GM18873 (cell line): ENCODE data around the gene DACH1.
"Not testable (repeated sequence)": the region's sequence is repeated elsewhere in the genome, so short reads cannot be mapped to it uniquely, and the experiment has no call there.

ENCODE experiments used
- ATAC-seq: cut with Tn5 transposase; IDR thresholded peaks from one replicate; pipeline ENCODE4 v1.9.1; 2021; ENCODE audit warnings: mild to moderate bottlenecking, moderate library complexity, moderate number of reproducible peaks; ENCODE audit not compliant: unreplicated experiment, low FRiP score

DACH1 gene

DNA sequence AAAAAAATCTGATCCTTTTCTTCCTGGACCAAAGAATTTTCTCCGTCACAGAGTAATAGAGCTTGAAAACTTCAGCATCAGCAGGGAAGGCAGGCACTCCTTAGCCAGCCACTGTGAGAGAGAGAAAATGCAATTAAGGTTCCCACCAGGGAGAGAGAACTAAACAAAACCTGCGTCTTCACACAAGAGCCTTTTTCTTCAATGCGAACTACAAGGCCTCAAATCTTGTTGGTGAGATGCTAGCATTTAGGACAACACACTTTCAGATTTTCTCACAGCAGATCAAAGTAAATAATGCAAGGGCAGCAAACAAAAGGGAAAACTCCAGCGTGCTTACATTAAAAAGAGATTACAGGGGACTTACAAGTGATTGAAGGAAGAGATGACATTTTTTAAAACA lies 80.1 kb downstream of the DACH1 start:
- ATAC-seq, result no peak

DNA sequence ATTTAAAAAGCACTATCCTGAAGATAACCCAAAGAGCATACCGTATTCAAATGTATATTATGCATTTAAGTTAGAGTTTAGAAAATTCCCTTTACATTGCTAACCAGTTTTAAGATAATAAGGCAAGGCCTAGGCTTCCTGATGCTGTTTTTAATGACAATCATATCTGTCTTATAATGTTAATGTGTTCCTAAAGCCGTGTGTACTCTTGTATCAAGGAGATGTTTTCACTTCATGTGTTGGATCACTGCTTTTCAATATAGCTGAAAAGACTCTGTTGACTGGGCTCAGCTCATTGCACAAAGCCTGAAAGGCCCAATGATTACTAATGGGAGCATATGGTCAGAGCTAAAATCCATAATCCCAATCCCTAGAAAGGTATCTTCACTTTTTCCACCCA lies 81.6 kb downstream of the DACH1 start:
- no peak for ATAC-seq

DNA sequence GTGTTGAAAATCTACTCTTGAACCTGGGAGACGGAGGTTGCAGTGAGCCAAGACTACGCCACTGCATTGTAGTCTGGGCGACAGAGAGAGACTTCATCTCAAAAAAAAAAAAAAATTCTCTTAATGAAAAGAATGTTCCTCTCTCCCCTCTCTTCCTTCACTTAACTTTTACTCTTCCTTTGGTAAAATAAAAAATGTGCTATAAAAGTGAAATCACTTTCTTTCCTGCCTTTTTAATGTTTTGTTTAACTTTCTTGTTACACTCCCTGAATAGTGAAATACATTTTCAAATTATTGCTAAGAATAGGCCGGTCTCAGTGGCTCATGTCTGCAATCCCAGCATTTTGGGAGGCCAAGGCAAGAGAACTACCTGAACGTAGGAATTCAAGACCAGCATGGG lies 86.5 kb downstream of the DACH1 start:
- no peak for ATAC-seq

DNA sequence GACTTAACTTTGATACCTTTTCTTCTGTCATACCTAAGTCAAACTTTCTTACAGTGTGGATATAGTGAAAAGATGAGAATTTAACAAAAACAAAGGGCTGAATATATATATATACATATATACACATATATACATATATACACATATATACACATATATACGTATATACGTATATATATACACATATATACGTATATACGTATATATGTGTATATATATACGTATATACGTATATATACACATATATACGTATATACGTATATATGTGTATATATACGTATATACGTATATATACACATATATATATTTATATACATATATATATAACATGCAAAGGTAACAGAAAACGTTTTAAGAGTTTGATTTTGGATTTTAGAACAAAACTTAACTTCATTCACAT lies 88.0 kb downstream of the DACH1 start:
- ATAC-seq, result not testable (repeated sequence)

DNA sequence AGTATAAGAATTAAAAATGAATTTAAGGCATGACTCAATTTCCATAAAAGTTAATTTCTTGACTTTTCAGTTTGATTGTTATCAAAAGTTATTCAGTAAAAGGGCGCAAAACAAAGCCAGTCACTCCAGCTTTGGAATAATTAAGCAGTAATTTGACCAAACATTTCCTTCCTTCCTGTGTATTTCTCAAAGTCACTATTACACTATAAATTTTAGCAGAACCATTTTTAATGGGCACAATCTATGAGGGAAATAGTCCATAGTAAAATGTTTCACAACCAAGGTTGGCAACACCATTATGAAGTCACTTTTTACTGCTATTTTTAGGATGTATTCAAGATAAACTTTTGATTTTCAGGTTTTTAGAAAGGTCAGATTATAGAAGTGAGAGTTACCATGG lies 91.0 kb downstream of the DACH1 start:
- ATAC-seq, result no peak

DNA sequence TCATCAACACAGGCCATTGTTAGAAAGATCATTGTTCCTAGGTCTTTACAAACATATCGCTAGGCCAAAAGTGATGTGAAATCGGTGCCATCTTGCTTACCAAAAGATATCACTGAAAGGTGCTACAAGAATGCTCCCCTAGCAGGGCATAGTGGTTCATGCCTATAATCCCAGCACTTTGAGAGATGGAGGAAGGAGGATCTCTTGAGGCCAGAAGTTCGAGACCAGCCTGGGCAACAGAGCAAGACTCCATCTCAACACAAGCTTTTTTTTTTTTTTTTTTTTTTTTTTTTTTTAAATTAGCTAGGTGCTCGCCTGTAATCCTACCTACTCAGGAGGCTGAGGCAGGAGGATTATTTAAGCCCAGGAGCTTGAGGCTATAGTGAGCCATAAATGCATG lies 92.1 kb downstream of the DACH1 start:
- no peak for ATAC-seq

DNA sequence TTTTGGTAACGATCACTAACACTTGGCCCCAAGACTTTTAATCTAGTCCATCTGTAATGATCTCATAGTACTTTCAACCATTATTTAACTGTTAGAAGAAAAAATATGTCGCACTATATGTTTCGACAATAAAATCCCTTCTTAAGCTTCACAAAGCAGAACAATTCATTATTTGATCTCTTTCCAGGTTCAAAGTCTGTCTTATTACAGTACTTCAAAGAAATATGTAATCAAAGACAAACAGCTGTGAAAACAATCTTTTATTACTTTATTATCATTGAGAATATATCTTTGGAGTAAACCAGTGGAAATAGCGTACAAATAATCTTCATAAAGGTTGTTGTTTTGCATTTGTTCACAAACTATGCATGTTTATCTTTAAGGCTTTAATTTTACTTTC lies 93.5 kb downstream of the DACH1 start:
- no peak for ATAC-seq

DNA sequence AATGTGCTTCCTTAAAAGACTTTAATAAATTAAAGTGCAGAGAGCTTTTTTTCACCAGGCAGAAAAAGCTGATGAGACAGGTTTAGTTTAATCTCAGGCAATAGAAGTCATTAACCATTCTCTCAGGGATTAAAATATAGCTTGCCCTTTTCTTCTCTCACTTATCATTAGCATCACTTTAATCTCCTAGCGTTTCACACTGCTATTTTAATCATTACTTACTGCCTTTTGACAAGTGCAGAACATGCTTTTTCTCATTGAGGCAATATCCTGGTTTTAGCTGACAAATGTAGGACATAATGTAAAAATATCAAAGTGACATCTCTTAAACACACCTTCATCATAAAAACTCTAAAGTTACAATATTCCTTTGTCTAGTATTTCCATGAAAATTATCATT lies 94.6 kb downstream of the DACH1 start:
- ATAC-seq, result no peak

DNA sequence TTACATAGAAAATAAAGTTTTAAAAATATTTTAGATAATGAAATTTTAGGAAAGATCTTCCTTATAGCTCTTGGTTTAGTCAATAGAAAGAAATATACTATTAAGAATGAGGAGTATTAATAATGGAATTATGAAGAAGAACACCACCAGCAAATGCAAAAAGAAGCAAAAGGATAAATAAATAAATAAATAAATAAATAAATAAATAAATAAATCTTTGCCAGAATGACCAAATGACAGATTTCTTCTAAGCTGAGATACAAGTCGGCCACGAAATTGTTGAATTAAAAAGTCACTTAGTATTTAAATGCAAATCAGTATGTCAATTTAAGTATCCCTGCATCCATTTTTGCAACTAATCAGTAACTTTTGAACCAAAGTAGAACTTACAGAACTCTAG lies 95.9 kb downstream of the DACH1 start:
- ATAC-seq, result no peak

DNA sequence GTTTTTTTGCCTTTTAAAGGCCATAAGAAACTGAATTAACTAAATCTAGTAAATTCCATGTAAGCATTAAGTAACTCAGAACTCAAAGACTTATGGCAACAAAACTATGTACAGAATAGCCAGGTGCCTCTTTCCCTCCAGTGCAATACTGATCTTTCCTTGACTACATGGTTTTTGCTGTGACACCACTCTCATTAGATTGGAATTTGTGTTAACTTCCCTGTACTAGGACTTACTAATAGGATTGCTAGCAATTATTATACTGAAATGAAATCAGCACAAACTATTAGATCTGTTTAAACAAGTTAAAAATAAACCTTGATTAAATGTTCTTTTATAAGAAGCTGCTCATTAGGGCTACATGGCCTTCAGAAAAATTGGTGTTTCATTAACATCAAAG lies 96.3 kb downstream of the DACH1 start:
- no peak for ATAC-seq

DNA sequence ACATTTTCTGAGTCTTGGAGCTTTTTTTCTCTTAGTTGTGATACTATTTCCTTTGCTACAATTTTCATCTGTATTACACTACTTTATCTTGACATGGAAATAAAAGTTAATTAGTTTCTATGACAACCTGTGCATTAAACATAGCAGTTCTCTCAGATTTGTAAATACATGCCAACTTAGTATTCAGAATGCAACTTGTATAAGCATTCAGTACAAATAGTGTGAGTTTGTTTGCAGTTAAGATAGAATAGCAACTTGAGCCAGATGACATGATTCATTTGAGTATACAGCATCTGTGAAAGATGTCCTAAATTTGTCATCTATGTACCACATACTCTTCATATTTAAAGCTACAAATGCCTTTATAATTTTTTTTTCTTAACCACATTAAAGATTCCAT lies 98.1 kb downstream of the DACH1 start:
- no peak for ATAC-seq

DNA sequence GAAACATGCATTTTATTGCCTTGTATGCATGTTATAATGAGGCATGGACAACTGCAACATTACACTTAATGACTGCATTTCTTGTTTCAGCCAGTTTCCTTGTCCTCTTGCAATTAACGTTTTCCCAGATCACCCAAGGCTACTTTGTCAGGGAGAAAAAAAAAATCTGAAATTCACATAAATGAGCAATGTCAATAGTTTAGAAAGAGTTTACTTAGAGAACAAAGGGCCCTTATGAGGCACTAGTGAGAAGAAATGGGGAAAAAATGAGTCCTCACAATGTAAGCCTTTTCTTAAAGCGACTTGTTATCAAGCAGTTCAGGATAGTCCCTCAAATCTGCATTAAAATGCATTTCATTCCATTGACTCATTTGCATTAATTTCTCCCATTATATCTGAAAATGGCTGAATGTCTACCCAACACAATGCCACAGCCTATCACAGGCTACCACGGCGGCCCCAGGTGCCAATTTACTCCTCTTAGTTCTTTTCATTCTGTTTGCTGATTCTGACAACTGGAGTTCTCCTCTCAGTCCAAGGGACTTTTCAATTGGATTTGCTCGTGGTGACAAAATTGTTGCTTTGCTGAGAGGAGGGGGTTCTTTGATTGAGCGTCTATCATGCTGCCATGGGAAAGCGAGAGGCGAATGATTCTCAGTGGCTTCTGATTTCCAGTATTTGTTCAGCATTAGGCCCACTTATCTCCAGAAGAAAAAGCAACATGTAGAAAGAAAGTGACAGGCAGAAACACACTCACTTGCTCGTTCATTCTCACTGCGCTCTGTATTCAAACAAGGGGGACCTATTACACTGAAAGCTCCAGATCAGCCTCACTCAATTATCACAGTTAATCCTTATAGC lies 107.1 kb downstream of the DACH1 start:
- ATAC-seq, result no peak

DNA sequence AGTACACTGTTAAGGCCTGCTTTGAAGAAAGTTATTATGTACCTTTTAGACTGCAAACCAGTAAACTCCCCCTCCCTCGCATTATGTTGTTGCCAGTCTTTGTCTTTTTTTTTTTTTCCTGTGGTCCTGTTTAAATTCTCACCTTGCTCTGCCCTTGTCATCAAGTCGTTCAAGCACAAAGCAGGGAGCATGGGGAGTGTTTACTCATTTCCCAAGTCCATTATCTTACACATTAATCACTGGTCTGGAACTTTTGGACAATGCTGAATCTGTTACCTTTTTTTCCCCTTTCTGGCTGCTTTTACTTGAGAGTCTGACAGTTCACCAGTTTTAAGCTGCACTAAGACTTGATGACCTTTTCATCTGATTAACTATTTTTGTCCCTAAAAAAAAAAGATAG lies 108.2 kb downstream of the DACH1 start:
- ATAC-seq, result no peak

DNA sequence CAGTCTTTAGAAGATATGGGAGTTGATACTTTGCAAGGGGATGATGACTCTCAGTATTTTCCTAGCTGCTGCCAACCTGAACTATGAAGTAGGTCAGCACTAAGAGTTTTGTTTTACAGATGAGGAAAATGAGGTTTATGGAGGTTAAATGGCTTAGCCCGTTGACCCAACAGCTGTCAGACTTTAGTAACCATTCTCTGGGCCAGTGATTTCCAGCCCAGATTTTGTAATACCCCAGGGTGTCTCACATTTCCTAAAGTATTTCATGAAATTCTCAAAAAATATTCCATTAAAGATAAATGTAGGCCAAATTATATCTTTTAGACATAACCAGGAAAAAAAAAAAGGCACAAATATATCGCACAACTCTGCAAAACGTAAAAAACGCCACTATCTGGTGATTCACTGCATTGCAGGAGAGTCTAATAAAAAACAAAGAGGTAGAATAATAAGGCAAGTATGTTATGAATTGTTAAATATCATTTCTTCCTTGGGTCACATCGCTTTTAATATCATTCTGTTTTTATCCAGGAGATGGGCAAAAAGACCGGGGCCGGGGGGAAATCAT lies 112.5 kb downstream of the DACH1 start:
- no peak for ATAC-seq

DNA sequence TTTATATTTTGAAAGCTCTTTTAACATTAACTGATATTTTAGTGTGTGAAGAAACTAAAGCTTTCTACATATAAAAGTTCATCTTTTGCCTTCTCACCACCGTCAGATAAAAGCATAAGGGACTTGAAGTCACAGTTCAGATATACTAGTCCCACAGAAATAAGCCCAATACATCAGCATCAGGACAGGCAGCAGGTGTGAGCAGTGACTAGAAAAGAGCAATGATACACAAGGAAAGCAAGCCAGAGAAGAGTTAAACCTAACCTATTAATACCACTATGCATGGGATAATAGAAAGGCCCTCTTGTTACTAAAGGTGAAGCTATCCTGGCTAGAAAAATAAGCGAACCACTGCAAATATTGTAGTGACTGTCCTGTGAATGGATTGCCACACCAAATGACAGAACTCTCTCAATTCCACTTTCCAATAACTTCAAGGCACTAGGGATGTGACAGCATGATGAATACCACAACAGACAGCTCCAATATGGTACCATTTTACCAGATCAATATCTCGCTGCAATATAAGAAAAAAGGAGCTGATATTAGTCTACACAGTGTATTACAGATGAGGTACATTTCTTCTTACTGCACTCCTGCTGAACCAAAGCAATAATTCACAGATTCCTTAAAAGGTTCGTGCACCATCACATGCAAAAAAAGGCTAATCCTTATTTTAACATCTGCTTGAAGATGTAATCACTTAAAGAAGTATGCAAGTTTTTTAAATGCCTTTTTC lies 114.1 kb downstream of the DACH1 start:
- no peak for ATAC-seq

DNA sequence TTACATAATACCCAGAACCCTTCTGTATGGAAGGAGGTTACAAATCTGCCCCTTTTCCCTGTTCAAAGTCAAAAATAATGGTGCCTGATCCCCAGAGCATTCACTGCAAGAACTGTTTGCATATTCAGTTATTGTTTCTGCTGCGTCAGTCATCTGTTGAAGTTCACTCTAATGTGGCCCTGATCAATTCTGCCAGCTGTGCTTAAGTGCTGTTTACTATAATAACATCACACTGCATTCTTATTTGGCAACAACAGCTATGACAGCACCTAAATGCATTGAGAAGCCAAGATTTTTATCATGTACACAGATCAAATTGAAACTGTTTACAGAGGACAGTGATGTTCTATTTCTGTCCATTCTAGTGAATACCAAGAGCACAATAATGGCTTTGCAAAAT lies 115.9 kb downstream of the DACH1 start:
- no peak for ATAC-seq

DNA sequence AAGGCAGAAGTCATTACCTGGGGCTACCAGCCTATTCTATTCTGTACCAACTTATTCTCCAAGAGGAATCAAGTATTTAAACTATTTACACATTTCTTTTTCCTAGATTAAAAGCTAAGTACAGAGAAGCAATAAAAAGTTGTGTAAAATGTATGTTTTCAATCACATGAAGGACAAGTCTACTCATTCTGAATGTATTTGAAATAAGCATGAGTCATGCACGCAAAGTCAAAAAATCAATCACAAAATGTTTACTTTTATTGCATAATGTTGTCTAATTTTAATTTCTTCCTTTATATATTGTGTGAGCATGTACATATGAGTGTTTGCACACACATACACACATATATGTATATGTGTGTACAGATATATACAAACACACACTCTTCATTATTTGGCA lies 136.7 kb downstream of the DACH1 start:
- ATAC-seq, result no peak

DNA sequence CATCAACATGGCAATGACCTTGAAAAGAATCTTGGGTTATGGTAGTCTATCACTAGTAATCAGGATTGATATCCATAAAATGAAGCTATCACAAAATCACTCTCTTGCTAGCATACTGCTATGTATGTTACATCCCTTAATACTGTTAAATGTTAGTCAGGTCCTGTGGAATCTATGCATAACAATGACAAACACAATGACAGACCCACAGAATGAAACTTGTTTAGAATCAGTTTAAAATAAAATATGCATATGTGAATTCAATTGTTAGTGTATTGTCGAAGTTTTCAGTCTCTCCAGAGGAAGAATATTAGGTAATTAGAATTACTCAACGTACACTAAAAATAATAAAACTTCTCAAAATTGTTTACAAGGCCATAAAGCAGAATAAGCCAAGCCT lies 137.6 kb downstream of the DACH1 start:
- ATAC-seq, result no peak

DNA sequence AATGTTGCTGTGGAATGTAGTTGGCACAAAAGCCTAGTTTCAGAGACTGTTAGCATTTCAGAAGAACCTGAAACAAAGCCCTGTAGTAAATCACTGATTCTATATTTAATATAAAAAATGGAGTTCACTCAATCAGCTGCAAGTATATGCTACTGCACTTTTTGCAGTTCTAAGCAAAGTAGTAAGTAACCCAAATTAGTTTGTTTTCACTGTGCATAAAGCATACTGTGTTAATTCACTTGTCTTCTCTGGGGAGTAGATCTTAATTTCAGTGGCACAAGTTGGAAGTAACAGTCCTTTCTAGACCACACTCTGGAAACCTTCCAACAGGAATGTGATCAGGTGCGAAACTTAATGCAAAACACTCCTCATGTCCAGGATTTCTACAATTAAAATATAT lies 139.3 kb downstream of the DACH1 start:
- ATAC-seq, result no peak

DNA sequence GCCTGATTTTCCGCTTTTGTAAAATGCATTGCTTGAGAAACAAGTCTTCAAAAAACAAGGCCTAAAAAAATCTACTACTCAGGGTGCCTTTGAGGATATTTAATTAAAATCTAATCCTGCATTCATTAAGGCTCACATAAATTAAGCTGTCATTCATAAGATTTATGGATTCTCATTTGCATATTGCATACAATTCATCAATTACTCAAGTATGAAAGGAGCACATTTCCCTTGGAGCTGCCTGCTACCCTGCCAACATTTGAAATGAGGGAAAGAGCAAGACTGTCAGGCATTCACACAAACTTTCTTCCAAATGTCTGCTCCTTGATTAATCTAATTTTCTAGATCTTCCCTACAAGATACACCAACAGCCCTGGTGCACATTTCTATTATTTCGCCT lies 140.0 kb downstream of the DACH1 start:
- no peak for ATAC-seq

DNA sequence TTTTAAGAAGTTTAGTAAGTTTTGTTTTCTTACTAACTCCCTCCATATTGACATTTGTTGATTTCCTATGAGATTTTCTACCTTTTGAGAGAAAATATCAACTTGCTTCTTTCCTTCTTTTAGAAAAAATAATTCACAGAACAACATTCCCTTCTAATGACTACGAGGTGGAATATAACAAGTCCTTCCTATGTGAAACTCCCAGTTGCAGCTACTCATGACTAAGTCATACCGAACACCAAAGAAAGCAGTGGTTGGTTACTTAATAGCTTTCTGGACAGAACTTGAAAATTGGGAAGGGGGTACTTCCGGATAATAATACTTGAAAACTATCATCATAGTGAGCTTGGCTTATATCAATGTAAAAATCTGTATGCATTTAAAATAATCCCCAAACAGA lies 144.8 kb downstream of the DACH1 start:
- ATAC-seq, result no peak

DNA sequence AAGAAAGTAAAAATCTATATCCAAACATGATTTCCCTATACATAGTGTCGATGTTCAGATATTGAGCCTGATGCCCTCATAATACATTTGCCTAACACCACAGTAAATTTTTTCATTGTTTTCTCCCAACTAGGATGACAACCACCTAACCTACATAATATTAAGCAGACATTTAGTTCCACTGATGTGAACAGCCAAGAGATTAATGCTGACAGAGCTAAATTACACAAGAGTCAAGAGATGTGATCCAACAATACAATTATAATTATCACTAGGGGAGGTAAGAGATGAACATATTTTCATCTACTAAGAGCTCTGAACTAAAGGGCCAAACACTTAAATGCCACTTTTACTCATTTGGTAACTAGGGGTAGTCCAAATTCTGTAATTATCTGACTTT lies 145.9 kb downstream of the DACH1 start:
- no peak for ATAC-seq
